ENCODE data around the gene CADM4. TPM values are rescaled to one million over a fixed set of nuclear protein-coding genes. Genes with fewer than 3 reads are reported as not detected.

CADM4 gene
- total and polyA plus RNA-seq, 9 of the 15 experiments (the other 6 are each of a cell fraction or from before 2014, with no cell fraction given), result 0.03 to 4.6 (median 1.3) TPM

DNA sequence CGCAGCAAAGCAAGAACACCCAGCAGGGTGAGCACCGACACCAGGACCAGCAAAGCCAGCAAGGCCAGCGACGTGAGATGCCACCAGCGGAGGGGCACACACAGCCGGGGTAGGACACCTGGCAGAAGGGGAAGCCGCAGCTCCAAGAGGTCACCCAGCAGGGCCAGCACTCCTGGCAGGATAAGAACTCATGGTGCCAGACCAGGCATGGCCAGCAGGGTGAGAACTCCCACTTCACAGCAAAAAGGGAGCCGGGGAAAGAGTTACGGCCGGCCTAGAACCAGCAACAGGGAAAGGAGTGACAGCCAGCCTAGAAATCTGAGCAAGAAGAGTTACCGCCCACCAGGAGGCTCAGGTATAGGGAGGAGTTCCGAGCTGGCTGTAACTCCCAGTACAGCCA lies 27.3 kb downstream of the CADM4 start:
- no peak for FAIRE-seq
- no TSS peak for BruUV-seq (replicated peaks)
- TF ChIP-seq, protein P1, sequence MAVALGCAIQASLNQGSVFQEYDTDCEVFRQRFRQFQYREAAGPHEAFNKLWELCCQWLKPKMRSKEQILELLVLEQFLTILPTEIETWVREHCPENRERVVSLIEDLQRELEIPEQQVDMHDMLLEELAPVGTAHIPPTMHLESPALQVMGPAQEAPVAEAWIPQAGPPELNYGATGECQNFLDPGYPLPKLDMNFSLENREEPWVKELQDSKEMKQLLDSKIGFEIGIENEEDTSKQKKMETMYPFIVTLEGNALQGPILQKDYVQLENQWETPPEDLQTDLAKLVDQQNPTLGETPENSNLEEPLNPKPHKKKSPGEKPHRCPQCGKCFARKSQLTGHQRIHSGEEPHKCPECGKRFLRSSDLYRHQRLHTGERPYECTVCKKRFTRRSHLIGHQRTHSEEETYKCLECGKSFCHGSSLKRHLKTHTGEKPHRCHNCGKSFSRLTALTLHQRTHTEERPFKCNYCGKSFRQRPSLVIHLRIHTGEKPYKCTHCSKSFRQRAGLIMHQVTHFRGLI (CRISPR knock-in tag; IDR thresholded peaks at IDR 0.05), result no peak
- TF ChIP-seq ETV5 (CRISPR knock-in tag; IDR thresholded peaks at IDR 0.05; ENCODE audit: low read depth) (no peak), SIN3B (IDR thresholded peaks at IDR 0.05; ENCODE audit: low read depth) (no peak), NFRKB (IDR thresholded peaks at IDR 0.05; ENCODE audit: low read depth) (no peak)
- TF ChIP-seq, protein P2, sequence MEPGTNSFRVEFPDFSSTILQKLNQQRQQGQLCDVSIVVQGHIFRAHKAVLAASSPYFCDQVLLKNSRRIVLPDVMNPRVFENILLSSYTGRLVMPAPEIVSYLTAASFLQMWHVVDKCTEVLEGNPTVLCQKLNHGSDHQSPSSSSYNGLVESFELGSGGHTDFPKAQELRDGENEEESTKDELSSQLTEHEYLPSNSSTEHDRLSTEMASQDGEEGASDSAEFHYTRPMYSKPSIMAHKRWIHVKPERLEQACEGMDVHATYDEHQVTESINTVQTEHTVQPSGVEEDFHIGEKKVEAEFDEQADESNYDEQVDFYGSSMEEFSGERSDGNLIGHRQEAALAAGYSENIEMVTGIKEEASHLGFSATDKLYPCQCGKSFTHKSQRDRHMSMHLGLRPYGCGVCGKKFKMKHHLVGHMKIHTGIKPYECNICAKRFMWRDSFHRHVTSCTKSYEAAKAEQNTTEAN (CRISPR knock-in tag; IDR thresholded peaks at IDR 0.05), result no peak
- TF ChIP-seq, protein P3, sequence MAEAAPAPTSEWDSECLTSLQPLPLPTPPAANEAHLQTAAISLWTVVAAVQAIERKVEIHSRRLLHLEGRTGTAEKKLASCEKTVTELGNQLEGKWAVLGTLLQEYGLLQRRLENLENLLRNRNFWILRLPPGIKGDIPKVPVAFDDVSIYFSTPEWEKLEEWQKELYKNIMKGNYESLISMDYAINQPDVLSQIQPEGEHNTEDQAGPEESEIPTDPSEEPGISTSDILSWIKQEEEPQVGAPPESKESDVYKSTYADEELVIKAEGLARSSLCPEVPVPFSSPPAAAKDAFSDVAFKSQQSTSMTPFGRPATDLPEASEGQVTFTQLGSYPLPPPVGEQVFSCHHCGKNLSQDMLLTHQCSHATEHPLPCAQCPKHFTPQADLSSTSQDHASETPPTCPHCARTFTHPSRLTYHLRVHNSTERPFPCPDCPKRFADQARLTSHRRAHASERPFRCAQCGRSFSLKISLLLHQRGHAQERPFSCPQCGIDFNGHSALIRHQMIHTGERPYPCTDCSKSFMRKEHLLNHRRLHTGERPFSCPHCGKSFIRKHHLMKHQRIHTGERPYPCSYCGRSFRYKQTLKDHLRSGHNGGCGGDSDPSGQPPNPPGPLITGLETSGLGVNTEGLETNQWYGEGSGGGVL (CRISPR knock-in tag; IDR thresholded peaks at IDR 0.05), result no peak
- TF ChIP-seq, protein P4, sequence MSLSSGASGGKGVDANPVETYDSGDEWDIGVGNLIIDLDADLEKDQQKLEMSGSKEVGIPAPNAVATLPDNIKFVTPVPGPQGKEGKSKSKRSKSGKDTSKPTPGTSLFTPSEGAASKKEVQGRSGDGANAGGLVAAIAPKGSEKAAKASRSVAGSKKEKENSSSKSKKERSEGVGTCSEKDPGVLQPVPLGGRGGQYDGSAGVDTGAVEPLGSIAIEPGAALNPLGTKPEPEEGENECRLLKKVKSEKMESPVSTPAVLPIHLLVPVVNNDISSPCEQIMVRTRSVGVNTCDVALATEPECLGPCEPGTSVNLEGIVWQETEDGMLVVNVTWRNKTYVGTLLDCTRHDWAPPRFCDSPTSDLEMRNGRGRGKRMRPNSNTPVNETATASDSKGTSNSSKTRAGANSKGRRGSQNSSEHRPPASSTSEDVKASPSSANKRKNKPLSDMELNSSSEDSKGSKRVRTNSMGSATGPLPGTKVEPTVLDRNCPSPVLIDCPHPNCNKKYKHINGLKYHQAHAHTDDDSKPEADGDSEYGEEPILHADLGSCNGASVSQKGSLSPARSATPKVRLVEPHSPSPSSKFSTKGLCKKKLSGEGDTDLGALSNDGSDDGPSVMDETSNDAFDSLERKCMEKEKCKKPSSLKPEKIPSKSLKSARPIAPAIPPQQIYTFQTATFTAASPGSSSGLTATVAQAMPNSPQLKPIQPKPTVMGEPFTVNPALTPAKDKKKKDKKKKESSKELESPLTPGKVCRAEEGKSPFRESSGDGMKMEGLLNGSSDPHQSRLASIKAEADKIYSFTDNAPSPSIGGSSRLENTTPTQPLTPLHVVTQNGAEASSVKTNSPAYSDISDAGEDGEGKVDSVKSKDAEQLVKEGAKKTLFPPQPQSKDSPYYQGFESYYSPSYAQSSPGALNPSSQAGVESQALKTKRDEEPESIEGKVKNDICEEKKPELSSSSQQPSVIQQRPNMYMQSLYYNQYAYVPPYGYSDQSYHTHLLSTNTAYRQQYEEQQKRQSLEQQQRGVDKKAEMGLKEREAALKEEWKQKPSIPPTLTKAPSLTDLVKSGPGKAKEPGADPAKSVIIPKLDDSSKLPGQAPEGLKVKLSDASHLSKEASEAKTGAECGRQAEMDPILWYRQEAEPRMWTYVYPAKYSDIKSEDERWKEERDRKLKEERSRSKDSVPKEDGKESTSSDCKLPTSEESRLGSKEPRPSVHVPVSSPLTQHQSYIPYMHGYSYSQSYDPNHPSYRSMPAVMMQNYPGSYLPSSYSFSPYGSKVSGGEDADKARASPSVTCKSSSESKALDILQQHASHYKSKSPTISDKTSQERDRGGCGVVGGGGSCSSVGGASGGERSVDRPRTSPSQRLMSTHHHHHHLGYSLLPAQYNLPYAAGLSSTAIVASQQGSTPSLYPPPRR (CRISPR knock-in tag; IDR thresholded peaks at IDR 0.05; ENCODE audit: borderline replicate concordance), result no peak
- TF ChIP-seq, protein P5, sequence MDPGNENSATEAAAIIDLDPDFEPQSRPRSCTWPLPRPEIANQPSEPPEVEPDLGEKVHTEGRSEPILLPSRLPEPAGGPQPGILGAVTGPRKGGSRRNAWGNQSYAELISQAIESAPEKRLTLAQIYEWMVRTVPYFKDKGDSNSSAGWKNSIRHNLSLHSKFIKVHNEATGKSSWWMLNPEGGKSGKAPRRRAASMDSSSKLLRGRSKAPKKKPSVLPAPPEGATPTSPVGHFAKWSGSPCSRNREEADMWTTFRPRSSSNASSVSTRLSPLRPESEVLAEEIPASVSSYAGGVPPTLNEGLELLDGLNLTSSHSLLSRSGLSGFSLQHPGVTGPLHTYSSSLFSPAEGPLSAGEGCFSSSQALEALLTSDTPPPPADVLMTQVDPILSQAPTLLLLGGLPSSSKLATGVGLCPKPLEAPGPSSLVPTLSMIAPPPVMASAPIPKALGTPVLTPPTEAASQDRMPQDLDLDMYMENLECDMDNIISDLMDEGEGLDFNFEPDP (CRISPR knock-in tag; IDR thresholded peaks at IDR 0.05), result no peak
- TF ChIP-seq, protein P6, sequence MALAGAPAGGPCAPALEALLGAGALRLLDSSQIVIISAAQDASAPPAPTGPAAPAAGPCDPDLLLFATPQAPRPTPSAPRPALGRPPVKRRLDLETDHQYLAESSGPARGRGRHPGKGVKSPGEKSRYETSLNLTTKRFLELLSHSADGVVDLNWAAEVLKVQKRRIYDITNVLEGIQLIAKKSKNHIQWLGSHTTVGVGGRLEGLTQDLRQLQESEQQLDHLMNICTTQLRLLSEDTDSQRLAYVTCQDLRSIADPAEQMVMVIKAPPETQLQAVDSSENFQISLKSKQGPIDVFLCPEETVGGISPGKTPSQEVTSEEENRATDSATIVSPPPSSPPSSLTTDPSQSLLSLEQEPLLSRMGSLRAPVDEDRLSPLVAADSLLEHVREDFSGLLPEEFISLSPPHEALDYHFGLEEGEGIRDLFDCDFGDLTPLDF (CRISPR knock-in tag; IDR thresholded peaks at IDR 0.05), result no peak

More for the DNA sequence above, 27.3 kb downstream of the CADM4 start:
- H3K4me3 ChIP-seq, result no peak overlapping the region
- no peak overlapping the region for H3K4me2 ChIP-seq (ENCODE audit: insufficient read depth, low read length)
- no peaks in the 10 kb centered on the region for H3K27me3 ChIP-seq (ENCODE audit: control insufficient read depth in 2 of 2, insufficient read depth in 2 of 2, low read length in 2 of 2)
- no peak overlapping the region for H2AFZ ChIP-seq (ENCODE audit: low read depth, low read length)
- H3K9ac ChIP-seq (ENCODE audit: insufficient read depth in 1 of 2, low read depth in 2 of 2, low read length in 2 of 2), result peak overlapping the region in 1 of 2 experiments; percentile 58; a peak in 1 of 4 replicates
- 98% methylated on average over 8 of the region's 12 CpGs for WGBS (ENCODE audit: insufficient coverage, low coverage, missing lambda C conversion rate)
- H3K36me3 ChIP-seq (ENCODE audit: control insufficient read depth, insufficient read depth, low read length), result peaks cover 42% of the 10 kb centered on the region; the same call in 2 of the 3 replicates
- no peak for ATAC-seq
- peaks cover 6% of the 10 kb centered on the region for H3K9me1 ChIP-seq (ENCODE audit: control insufficient read depth, insufficient read depth, low read length)
- in situ Hi-C loops (cut with MboI), result no loop called here
- POLR2A ChIA-PET, result interaction anchor here (8.7 kb wide), 1 partner anchor 15 kb away, joined by 60 read pairs; the partner anchor contains the start of genes IRGQ and ZNF576
- no peak overlapping the region for H3K27ac ChIP-seq (ENCODE audit: extremely low read depth, low read depth, low read length)
- CTCF ChIA-PET (ENCODE audit: low intra/inter-chr PET ratio), result no interaction called here
- H3K79me2 ChIP-seq (ENCODE audit: control insufficient read depth, insufficient read depth, low read length), result peaks cover 30% of the 10 kb centered on the region
- H3K4me1 ChIP-seq (replicated peaks in 1 of 2; ENCODE audit: control insufficient read depth in 2 of 2, insufficient read depth in 2 of 2, low read length in 2 of 2), result peaks cover 29 to 42% of the 10 kb centered on the region in 2 experiments
- intact Hi-C loops (cut with micrococcal nuclease), result no loop called here
- no peak for DNase-seq (ENCODE audit: extremely low read depth in 1 of 4, low spot score in 3 of 4)
- H4K20me1 ChIP-seq (replicated peaks; ENCODE audit: control insufficient read depth, insufficient read depth, low read length), result no peaks in the 10 kb centered on the region
- no peaks in the 10 kb centered on the region for H3K9me3 ChIP-seq (replicated peaks; ENCODE audit: control insufficient read depth, insufficient read depth, low read depth, low read length)
